Measurements from ENCODE around the gene POLG2. TPM values are rescaled to one million over a fixed set of nuclear protein-coding genes. Genes with fewer than 3 reads are reported as not detected.

The POLG2 gene
- total RNA-seq, 1 experiment from 2014 or later: 42.7 TPM

DNA sequence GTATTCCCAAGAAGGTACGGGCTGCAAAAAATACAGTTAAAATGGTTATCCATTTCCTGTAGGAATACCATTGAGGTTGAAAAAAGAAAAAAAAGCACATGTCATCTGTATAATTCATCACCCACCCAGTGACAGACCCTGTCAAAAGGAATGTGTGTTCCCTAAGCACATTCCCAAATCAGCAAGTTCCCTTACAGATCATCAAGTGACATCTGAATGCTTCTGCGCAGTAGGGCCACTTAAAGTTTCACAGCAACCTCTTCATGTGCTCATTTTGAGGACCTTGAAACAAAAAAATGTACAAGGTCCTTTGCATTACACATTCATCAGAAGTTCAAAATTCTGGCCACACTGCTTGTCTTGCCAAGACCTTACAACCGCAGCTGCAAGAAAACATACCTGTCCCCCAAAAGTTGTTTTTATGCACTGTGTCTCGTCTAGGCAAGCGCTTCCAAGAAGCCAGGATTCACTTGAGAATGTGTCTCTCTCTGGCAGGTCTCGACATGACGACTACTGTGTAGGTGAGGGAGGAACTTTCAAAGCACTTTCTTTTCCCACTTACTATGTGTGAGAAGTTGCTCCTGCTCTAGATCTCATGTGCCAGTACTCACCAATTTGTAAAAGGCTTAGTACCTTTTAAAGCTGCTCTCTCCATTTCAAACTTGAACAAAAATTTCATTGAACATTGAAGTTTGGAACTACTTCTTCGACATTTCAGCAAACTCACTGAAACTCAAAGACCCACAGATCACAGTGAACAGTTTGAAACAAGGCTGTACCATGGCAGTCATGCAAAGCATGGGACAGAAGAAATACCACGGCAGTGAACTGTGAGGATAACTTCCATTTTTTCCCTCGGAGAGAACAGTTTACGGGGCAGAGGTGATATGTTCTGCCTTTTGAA lies 4.3 kb upstream of the POLG2 start:
- peaks cover 61% of the 10 kb centered on the region for H3K4me1 Mint-ChIP-seq
- H3K36me3 Mint-ChIP-seq: peaks cover 67% of the 10 kb centered on the region
- H3K27ac Mint-ChIP-seq: peak overlapping the region; percentile 79
- ChIA-PET POLR2A (interaction anchor here (0.5 kb wide), 1 partner anchor 115 kb away, joined by 3 read pairs; no protein-coding TSS in a partner anchor), CTCF (no interaction called here)
- ATAC-seq: no peak
- DNase-seq (ENCODE audit: low spot score): no peak
- no peak for TF ChIP-seq ZNF121 (CRISPR knock-in tag; IDR thresholded peaks at IDR 0.05)
- TF ChIP-seq GRHL2 (CRISPR knock-in tag; IDR thresholded peaks at IDR 0.05; ENCODE audit: insufficient replicate concordance, severe bottlenecking): no peak
- TF ChIP-seq, protein P1, sequence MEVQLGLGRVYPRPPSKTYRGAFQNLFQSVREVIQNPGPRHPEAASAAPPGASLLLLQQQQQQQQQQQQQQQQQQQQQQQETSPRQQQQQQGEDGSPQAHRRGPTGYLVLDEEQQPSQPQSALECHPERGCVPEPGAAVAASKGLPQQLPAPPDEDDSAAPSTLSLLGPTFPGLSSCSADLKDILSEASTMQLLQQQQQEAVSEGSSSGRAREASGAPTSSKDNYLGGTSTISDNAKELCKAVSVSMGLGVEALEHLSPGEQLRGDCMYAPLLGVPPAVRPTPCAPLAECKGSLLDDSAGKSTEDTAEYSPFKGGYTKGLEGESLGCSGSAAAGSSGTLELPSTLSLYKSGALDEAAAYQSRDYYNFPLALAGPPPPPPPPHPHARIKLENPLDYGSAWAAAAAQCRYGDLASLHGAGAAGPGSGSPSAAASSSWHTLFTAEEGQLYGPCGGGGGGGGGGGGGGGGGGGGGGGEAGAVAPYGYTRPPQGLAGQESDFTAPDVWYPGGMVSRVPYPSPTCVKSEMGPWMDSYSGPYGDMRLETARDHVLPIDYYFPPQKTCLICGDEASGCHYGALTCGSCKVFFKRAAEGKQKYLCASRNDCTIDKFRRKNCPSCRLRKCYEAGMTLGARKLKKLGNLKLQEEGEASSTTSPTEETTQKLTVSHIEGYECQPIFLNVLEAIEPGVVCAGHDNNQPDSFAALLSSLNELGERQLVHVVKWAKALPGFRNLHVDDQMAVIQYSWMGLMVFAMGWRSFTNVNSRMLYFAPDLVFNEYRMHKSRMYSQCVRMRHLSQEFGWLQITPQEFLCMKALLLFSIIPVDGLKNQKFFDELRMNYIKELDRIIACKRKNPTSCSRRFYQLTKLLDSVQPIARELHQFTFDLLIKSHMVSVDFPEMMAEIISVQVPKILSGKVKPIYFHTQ (CRISPR knock-in tag; IDR thresholded peaks at IDR 0.05): 0 out of 2 replicates have a peak, but pooled peaks have one; percentile 26
- H3K27me3 Mint-ChIP-seq (ENCODE audit: low read depth): no peaks in the 10 kb centered on the region; the same call in 1 of the 2 replicates
- H3K4me3 Mint-ChIP-seq: peak overlapping the region; percentile 4; the same call in 1 of the 2 replicates
- no peaks in the 10 kb centered on the region for H3K9me3 Mint-ChIP-seq

DNA sequence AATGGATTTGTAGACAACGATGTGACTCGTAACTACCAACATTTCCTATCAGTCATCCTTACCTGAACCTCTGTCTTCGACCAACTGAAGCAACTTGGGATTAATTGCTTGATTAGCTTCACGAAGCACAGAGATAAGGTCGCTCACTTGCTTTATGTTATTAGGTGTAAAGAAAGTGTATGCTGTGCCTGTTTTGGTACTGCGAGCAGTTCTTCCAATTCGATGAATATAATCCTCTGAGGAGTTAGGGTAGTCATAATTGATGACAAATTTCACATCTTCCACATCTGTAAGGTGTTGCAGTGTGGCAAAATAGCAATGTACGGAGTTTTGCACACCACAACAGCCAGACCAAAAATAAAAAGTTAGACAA lies 3.6 kb upstream of the POLG2 start:
- Mint-ChIP-seq H3K9me3 (no peaks in the 10 kb centered on the region), H3K27me3 (ENCODE audit: low read depth) (no peaks in the 10 kb centered on the region; the same call in 1 of the 2 replicates), H3K4me1 (peaks cover 67% of the 10 kb centered on the region), H3K36me3 (peaks cover 62% of the 10 kb centered on the region), H3K27ac (peak overlapping the region; percentile 68), H3K4me3 (0 out of 2 replicates have a peak overlapping the region, but pooled peaks have one; percentile 4)
- ChIA-PET CTCF (interaction anchor here (0.5 kb wide), 1 partner anchor 149 kb away, joined by 3 read pairs; no protein-coding TSS in a partner anchor), POLR2A (no interaction called here)
- DNase-seq (ENCODE audit: low spot score) (no peak), ATAC-seq (no peak)
- TF ChIP-seq ZNF263 (CRISPR knock-in tag; IDR thresholded peaks at IDR 0.05; ENCODE audit: low read depth): no peak
- TF ChIP-seq FOXK1 (CRISPR knock-in tag; IDR thresholded peaks at IDR 0.05): no peak
- TF ChIP-seq, protein P2, sequence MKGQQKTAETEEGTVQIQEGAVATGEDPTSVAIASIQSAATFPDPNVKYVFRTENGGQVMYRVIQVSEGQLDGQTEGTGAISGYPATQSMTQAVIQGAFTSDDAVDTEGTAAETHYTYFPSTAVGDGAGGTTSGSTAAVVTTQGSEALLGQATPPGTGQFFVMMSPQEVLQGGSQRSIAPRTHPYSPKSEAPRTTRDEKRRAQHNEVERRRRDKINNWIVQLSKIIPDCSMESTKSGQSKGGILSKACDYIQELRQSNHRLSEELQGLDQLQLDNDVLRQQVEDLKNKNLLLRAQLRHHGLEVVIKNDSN (CRISPR knock-in tag; IDR thresholded peaks at IDR 0.05): no peak
- TF ChIP-seq, protein P3, sequence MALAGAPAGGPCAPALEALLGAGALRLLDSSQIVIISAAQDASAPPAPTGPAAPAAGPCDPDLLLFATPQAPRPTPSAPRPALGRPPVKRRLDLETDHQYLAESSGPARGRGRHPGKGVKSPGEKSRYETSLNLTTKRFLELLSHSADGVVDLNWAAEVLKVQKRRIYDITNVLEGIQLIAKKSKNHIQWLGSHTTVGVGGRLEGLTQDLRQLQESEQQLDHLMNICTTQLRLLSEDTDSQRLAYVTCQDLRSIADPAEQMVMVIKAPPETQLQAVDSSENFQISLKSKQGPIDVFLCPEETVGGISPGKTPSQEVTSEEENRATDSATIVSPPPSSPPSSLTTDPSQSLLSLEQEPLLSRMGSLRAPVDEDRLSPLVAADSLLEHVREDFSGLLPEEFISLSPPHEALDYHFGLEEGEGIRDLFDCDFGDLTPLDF (CRISPR knock-in tag; IDR thresholded peaks at IDR 0.05): no peak

DNA sequence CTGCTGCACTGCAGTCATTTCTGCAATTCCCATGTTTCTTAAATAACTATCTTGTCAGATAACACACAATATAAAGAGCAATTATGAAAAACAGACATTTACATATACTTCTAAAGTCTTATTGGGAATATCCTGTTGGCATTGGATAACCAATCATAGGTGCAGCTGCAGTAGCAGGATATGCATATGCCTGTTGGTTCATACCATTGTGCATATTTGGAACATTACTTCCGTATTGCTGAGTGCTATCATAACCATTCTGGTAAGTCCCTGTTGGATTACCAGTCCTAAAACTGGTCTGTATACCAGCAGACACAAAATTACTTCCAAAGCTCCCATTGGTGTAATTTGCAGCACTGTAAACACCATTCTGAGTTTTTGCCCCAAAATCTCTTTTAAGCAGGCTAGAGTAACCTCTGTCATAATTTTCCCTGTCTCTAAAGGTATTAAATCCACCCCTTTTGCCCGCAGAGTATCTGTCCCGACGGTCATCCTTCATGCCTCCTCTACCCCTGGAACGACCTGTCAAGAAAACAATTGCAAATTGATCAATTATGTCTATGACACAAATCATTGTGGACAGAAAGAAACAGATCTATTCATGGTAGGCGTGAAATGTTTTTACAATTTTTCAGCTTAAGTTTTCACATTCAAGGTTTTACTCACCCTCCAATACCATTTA lies 3.1 kb upstream of the POLG2 start:
- no peak for ATAC-seq
- Mint-ChIP-seq H3K4me1 (peaks cover 68% of the 10 kb centered on the region), H3K4me3 (no peak overlapping the region), H3K27ac (peak overlapping the region; percentile 68; the same call in 1 of the 2 replicates), H3K36me3 (peaks cover 58% of the 10 kb centered on the region), H3K9me3 (no peaks in the 10 kb centered on the region), H3K27me3 (ENCODE audit: low read depth) (no peaks in the 10 kb centered on the region)
- 0 out of 2 replicates have a peak, but pooled peaks have one; percentile 39 for TF ChIP-seq NFATC4 (CRISPR knock-in tag; IDR thresholded peaks at IDR 0.05)
- TF ChIP-seq ZNF317 (CRISPR knock-in tag; IDR thresholded peaks at IDR 0.05; ENCODE audit: borderline replicate concordance, low read depth): no peak
- TF ChIP-seq ZNF671 (CRISPR knock-in tag; IDR thresholded peaks at IDR 0.05): 0 out of 2 replicates have a peak, but pooled peaks have one; percentile 21
- TF ChIP-seq RORB (CRISPR knock-in tag; IDR thresholded peaks at IDR 0.05): peak; percentile 88; the same call in 1 of the 2 replicates
- peak; percentile 74; the same call in 1 of the 2 replicates for TF ChIP-seq ZNF416 (CRISPR knock-in tag; IDR thresholded peaks at IDR 0.05)
- no peak for TF ChIP-seq ZBTB21 (CRISPR knock-in tag; IDR thresholded peaks at IDR 0.05; ENCODE audit: borderline replicate concordance)
- no peak for TF ChIP-seq ELF4 (CRISPR knock-in tag; IDR thresholded peaks at IDR 0.05; ENCODE audit: low read depth)
- TF ChIP-seq, protein P4, sequence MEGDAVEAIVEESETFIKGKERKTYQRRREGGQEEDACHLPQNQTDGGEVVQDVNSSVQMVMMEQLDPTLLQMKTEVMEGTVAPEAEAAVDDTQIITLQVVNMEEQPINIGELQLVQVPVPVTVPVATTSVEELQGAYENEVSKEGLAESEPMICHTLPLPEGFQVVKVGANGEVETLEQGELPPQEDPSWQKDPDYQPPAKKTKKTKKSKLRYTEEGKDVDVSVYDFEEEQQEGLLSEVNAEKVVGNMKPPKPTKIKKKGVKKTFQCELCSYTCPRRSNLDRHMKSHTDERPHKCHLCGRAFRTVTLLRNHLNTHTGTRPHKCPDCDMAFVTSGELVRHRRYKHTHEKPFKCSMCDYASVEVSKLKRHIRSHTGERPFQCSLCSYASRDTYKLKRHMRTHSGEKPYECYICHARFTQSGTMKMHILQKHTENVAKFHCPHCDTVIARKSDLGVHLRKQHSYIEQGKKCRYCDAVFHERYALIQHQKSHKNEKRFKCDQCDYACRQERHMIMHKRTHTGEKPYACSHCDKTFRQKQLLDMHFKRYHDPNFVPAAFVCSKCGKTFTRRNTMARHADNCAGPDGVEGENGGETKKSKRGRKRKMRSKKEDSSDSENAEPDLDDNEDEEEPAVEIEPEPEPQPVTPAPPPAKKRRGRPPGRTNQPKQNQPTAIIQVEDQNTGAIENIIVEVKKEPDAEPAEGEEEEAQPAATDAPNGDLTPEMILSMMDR (IDR thresholded peaks at IDR 0.05): no peak
- TF ChIP-seq, protein P2 (CRISPR knock-in tag; IDR thresholded peaks at IDR 0.05): no peak
- ChIA-PET POLR2A (no interaction called here), CTCF (interaction anchor here (0.5 kb wide), 1 partner anchor 149 kb away, joined by 3 read pairs; no protein-coding TSS in a partner anchor)
- no peak for DNase-seq (ENCODE audit: low spot score)
